ENCODE results near the gene CD151. TPM values are rescaled to one million over a fixed set of nuclear protein-coding genes. Genes with fewer than 3 reads are reported as not detected.

The CD151 gene
- total RNA-seq, 2 experiments from 2014 or later, result 45.9 to 46.5 TPM

GRCh38 chr11:800473-800872 lies 32.3 kb upstream of the CD151 start:
- peaks cover 2% of the 10 kb centered on the region for H3K36me3 Mint-ChIP-seq (ENCODE audit: low read depth)

GRCh38 chr11:801097-801780 lies 31.5 kb upstream of the CD151 start:
- peaks cover 6% of the 10 kb centered on the region for H3K4me1 Mint-ChIP-seq (ENCODE audit: low read depth)
- TF ChIP-seq, protein P1, sequence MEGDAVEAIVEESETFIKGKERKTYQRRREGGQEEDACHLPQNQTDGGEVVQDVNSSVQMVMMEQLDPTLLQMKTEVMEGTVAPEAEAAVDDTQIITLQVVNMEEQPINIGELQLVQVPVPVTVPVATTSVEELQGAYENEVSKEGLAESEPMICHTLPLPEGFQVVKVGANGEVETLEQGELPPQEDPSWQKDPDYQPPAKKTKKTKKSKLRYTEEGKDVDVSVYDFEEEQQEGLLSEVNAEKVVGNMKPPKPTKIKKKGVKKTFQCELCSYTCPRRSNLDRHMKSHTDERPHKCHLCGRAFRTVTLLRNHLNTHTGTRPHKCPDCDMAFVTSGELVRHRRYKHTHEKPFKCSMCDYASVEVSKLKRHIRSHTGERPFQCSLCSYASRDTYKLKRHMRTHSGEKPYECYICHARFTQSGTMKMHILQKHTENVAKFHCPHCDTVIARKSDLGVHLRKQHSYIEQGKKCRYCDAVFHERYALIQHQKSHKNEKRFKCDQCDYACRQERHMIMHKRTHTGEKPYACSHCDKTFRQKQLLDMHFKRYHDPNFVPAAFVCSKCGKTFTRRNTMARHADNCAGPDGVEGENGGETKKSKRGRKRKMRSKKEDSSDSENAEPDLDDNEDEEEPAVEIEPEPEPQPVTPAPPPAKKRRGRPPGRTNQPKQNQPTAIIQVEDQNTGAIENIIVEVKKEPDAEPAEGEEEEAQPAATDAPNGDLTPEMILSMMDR (IDR thresholded peaks at IDR 0.05), result no peak
- H3K9me3 Mint-ChIP-seq, result no peaks in the 10 kb centered on the region
- intact Hi-C loops (cut with micrococcal nuclease), result no loop called here
- H3K36me3 Mint-ChIP-seq (ENCODE audit: low read depth), result peaks cover 2% of the 10 kb centered on the region
- H3K27ac Mint-ChIP-seq, result no peak overlapping the region
- ChIA-PET CTCF (no interaction called here), POLR2A (interaction anchor here (0.7 to 3.5 kb wide), 4 partner anchors 11 to 37 kb away, joined by 3 to 22 read pairs (median 4); no protein-coding TSS in a partner anchor)
- no peak overlapping the region for H3K4me3 Mint-ChIP-seq
- no peak for ATAC-seq
- H3K27me3 Mint-ChIP-seq, result no peaks in the 10 kb centered on the region
- DNase-seq, result no peak

More at GRCh38 chr11:800473-800872, 32.3 kb upstream of the CD151 start:
- DNase-seq (no peak), ATAC-seq (no peak)
- H3K4me3 Mint-ChIP-seq, result no peak overlapping the region
- intact Hi-C loops (cut with micrococcal nuclease), result no loop called here
- no peaks in the 10 kb centered on the region for H3K9me3 Mint-ChIP-seq
- TF ChIP-seq, protein P1 (IDR thresholded peaks at IDR 0.05), result no peak
- H3K4me1 Mint-ChIP-seq (ENCODE audit: low read depth), result peaks cover 8% of the 10 kb centered on the region
- POLR2A ChIA-PET, result interaction anchor here (0.7 to 1.8 kb wide), 4 partner anchors 8 to 20 kb away, joined by 3 to 9 read pairs (median 4); no protein-coding TSS in a partner anchor
- CTCF ChIA-PET, result no interaction called here
- H3K27me3 Mint-ChIP-seq, result no peaks in the 10 kb centered on the region
- H3K27ac Mint-ChIP-seq, result no peak overlapping the region

- intact Hi-C loops (cut with micrococcal nuclease), result no loop called here
- Mint-ChIP-seq H3K27ac (no peak overlapping the region), H3K36me3 (ENCODE audit: low read depth) (peaks cover 2% of the 10 kb centered on the region), H3K4me1 (ENCODE audit: low read depth) (no peaks in the 10 kb centered on the region), H3K4me3 (no peak overlapping the region), H3K9me3 (no peaks in the 10 kb centered on the region), H3K27me3 (no peaks in the 10 kb centered on the region)
- DNase-seq (no peak), ATAC-seq (no peak)
- TF ChIP-seq, protein P1 (IDR thresholded peaks at IDR 0.05), result no peak
- ChIA-PET CTCF (no interaction called here), POLR2A (interaction anchor here (3.5 kb wide), 1 partner anchor 10 kb away, joined by 22 read pairs; no protein-coding TSS in a partner anchor)
Observed at GRCh38 chr11:802018-802617, 30.6 kb upstream of the CD151 start.

DNA sequence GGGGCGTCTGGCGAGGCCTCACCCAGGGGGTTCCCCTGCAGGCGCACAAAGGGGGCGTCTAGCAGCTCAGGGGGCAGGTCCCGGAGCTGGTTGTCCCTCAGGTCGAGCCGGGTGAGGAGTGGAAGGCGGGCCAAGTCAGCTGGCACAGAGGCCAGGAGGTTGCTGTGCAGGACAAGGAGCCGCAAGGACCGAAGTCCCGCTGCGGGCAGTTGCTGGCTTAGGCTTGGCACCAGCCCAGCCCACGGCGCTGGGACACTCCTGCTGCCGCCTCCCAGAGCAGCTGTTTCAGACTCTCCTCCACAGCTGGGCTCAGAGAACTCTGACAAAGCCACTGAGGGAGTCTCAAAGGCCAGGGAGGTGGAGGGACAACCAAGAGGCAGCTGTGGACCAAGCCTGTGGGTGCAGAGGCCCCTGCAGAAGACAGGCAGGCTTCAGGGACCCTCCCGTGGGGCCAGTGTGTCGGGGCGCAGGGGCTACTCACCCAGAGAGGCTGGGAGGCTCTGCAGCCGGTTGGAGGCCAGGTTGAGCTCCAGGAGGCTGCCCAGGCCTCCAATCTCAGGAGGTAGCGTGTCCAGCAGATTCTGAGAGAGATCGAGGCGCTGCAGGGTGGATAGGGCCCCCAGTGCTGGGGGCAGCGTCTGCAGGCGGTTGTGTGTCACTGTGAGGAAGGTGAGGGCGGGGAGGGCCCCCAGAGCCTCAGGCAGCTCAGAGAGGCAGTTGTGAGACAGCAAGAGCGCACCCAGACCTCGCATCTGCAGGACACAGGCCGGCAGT lies 29.9 kb upstream of the CD151 start:
- Mint-ChIP-seq H3K4me3 (peak overlapping the region; percentile 38), H3K27ac (no peak overlapping the region), H3K27me3 (no peaks in the 10 kb centered on the region), H3K36me3 (ENCODE audit: low read depth) (peaks cover 3% of the 10 kb centered on the region), H3K4me1 (ENCODE audit: low read depth) (peaks cover 2% of the 10 kb centered on the region), H3K9me3 (no peaks in the 10 kb centered on the region)
- ChIA-PET CTCF (no interaction called here), POLR2A (interaction anchor here (1.0 to 3.5 kb wide), 3 partner anchors 9 to 16 kb away, joined by 3 to 22 read pairs (median 3); partner anchors contain the start of gene PNPLA2)
- ATAC-seq (no peak), DNase-seq (no peak)
- TF ChIP-seq, protein P1 (IDR thresholded peaks at IDR 0.05), result no peak
- intact Hi-C loops (cut with micrococcal nuclease), result no loop called here
